ENCODE measurements around the gene LARP1.
A peak's percentile ranks its signal among the peaks of the same experiment; 100 is the strongest.

Gene LARP1

GRCh38 chr5:154764967-154765366 is 9.8 kb downstream of the LARP1 start:
- no peak for DNase-seq

GRCh38 chr5:154765396-154765925 is 10.3 kb downstream of the LARP1 start:
- no peak for DNase-seq

GRCh38 chr5:154766558-154767281 is 11.5 kb downstream of the LARP1 start:
- DNase-seq, result no peak

- DNase-seq, result no peak
Measured at GRCh38 chr5:154767576-154767975, 12.4 kb downstream of the LARP1 start.

GRCh38 chr5:154768207-154768606 is 13.0 kb downstream of the LARP1 start:
- DNase-seq, result no peak

GRCh38 chr5:154770111-154770510 is 14.9 kb downstream of the LARP1 start:
- no peak for DNase-seq

GRCh38 chr5:154771383-154771901 is 16.3 kb downstream of the LARP1 start:
- peak; percentile 62 for DNase-seq

DNA sequence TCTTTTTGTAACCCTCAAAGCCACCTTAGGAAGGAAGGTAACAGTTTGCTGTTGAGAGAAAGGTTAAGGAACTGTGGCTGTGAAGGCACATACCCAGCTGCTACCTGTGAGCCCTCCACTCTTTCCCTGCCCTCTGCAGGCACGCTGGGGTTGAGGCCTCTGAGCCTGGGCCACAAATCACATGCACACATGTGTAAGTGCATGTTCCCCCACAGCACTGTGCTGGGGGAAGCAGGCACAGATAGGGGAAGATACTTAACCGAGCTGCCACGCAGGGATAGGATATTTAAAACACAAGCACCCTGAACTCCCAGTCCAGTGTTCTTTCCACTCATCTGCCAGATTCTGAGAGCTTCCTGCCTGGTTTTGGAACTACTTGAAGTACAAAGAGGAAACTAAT is 18.1 kb downstream of the LARP1 start:
- no peak for DNase-seq

- no peak for DNase-seq
Measured at GRCh38 chr5:154776167-154776566, 21.0 kb downstream of the LARP1 start.

- no peak for DNase-seq
Measured at GRCh38 chr5:154778534-154778933, 23.4 kb downstream of the LARP1 start.

- no peak for DNase-seq
Measured at GRCh38 chr5:154779105-154779504, 23.9 kb downstream of the LARP1 start.

DNA sequence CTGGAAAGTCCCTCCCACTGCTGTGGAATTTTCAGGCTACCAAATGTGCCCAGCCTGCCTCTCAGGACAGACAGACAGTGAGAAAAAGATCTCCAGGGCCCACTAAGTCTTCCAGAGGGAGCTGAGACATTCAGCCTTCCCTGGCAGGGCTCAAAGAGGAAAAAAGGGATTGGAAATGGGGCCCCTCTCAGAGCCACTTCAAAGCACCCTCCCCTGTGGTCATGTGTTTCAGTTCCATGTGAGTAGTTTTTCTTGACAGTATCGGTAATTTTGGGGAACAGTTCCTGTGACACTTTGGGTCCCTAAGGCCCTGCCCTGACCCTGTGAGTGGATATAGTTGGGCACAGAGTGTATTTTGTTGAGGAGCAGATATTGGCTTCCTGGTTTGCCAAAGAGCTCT is 25.0 kb downstream of the LARP1 start:
- DNase-seq, result no peak

GRCh38 chr5:154782326-154782725 is 27.1 kb downstream of the LARP1 start:
- no peak for DNase-seq

- no peak for DNase-seq
Measured at GRCh38 chr5:154782812-154783592, 27.8 kb downstream of the LARP1 start.

DNA sequence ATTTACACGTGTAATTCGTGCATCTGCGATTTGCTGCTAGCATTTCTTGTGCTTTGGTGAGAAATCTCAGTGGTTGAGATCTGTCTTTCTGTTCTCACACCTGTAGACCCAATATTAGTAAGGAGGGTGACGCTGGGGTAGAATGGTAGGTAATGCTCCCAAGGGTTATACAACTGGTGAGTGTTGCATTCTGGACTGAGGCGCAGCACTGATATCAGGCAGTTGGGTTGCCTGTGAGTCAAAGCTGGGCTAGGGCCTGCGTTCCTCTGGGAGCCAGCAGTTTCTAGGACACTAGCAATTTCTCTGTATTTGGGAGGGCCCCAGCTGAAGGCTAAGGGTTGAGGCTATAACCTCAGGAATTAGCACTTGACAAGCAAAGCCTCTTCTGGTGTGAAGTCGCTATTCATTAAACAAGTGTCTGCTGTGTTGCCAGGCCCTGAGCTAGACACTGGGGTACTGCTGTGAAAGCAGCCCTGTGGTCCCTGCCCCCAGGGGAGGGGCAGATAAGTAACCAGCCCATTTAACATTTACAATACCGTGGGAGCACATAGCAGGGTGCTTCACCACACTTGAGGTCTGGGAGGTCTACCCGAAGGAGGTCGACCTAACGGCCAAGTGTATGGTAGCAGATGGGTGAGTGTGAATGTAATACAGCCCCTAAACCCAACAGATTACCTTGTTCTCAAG is 28.7 kb downstream of the LARP1 start:
- DNase-seq, result no peak

GRCh38 chr5:154784856-154785255 is 29.7 kb downstream of the LARP1 start:
- no peak for DNase-seq

DNA sequence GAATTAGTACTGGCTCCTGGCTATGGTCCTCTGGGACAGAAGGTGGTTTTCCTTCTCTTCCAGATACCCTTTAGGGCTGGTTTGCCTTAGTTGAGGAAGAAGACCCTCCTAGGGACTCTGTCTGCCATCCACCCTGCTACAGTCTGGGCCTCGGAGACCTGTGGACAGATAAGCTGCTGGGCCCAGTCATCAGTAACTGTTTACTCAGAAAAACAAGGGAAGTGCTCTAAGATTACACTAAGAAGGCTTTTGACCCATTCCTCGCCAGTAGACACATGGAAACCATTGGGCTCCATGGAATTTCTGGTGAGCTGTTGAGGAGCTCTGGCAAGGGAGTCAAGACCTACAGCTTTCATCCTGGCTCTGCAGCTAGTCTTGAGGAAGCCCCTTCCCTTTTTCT is 31.2 kb downstream of the LARP1 start:
- no peak for DNase-seq

DNA sequence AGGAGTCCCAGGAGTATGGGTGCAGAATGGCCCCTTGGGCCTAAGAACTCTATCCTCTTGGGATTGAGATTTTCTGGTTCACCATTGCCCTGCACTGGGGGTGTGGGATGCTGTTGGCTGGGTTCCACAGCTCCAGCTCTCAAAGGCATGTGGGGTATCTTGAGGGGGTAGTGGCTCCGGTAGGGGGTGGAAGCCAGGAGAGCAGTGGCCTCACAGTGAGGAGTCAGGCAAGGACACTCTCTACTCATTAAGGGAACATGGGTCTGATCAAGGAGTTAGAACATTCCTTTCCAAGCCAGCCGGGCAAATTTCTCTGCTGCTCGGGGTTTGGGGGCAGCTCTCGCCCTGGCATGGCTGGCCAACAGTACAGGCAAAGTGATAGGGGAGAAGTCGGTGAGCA is 33.0 kb downstream of the LARP1 start:
- no peak for DNase-seq

DNA sequence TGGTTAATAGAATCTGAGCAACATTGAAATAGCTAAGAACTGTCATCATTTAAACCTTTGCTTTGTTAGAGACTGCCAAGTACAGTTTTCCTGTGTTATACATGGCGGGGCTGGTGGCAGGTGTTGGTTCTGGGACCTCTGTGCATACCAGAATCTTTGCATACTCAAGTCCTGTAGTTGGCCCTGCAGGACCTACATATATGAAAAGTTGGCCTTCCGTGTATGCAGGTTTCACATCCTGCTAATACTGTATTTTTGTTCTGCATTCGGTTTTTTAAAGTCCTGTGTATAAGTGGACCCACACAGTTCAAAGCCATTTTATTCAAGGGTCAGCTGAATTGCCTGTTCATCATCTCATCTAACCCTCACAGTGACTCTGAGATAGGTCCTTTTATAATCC is 36.4 kb downstream of the LARP1 start:
- DNase-seq, result no peak

DNA sequence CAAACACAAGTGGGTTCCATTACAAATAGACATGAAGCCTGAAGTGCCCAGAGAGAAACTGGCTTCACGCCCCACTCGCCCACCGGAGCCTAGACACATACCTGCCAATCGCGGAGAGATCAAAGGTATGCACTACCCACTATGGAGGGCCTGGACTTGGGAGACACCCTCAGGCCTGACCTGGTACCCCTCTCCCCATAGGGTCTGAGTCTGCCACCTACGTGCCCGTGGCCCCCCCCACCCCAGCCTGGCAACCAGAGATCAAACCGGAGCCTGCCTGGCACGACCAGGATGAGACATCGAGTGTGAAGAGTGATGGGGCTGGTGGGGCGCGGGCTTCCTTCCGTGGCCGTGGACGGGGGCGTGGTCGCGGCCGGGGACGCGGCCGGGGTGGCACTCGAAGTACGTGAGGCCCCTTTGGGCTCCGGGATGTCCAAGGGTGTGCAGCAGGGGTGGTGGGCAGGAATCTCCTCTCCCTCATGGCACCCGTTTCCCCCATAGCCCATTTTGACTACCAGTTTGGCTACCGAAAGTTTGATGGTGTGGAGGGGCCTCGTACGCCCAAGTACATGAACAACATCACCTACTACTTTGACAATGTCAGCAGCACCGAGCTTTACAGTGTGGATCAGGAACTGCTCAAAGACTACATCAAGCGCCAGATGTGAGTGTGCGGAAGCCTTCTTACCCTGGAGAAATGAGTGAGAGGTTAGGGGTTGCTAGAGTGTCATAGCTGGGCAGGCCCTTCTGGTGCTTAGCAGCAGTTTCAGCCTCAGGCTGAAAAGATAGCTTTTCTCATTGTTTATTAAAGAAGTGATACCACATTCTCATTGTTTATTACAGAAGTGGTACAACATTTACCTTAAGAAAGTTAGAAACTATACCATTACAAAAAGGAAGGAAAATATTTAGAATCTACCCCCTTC is 38.7 kb downstream of the LARP1 start:
- DNase-seq, result no peak

- no peak for DNase-seq
Measured at GRCh38 chr5:154794525-154795234, 39.5 kb downstream of the LARP1 start.

GRCh38 chr5:154795235-154795596 is 40.0 kb downstream of the LARP1 start:
- no peak for DNase-seq

Measured in NCI-H446 treated with DMSO at 0.1 percent for 48 hours (cell line).